ENCODE results near the gene NDRG4. TPM values are rescaled to one million over a fixed set of nuclear protein-coding genes. Genes with fewer than 3 reads are reported as not detected.

NDRG4 gene
- total and polyA plus RNA-seq, 2 of the 13 experiments (the other 11 are each of a cell fraction or from before 2014, with no cell fraction given), result 1.7 to 2.7 TPM

GRCh38 chr16:58503166-58503862, 3.4 kb downstream of the NDRG4 start:
- Histone ChIP-seq H2AFZ (ENCODE audit: low read length) (no peak overlapping the region), H3K36me3 (replicated peaks in 1 of 2; ENCODE audit: control insufficient read depth in 1 of 2, insufficient read depth in 2 of 2, low read length in 2 of 2) (no peaks in the 10 kb centered on the region), H3K79me2 (ENCODE audit: insufficient read depth, low read length) (no peaks in the 10 kb centered on the region), H3K4me1 (ENCODE audit: insufficient read depth, low read length) (peaks cover 45% of the 10 kb centered on the region), H3K27me3 (ENCODE audit: control insufficient read depth in 1 of 2, insufficient read depth in 2 of 2, low read length in 2 of 2) (peaks cover 0 to 8% of the 10 kb centered on the region in 2 experiments; a peak in 2 of 5 replicates), H3K9ac (ENCODE audit: insufficient read depth, low read depth, low read length) (no peak overlapping the region), H3K27ac (ENCODE audit: extremely low read length, insufficient read depth, low read length) (no peak overlapping the region), H3K4me2 (ENCODE audit: low read depth, low read length) (no peak overlapping the region), H3K4me3 (replicated peaks in 1 of 3; ENCODE audit: insufficient read depth in 1 of 3, low read depth in 2 of 3, low read length in 3 of 3) (no peak overlapping the region), H4K20me1 (ENCODE audit: insufficient read depth, low read length) (no peaks in the 10 kb centered on the region), H3K9me3 (ENCODE audit: low read length) (no peaks in the 10 kb centered on the region)
- in situ Hi-C loops (cut with HindIII; ENCODE audit: extremely low pct_ligation_motif_present, low pct_unique_long_range_greater_than_20kb) (loop anchor here (10.0 kb wide), 1 partner anchor 231 kb away; the partner anchor contains the start of gene GOT2), intact Hi-C loops (cut with micrococcal nuclease; ENCODE audit: unreplicated experiment) (no loop called here)
- BruUV-seq (replicated peaks), result no TSS peak
- ChIA-PET CTCF (ENCODE audit: low intra/inter-chr PET ratio, low total read pairs) (no interaction called here), POLR2A (interaction anchor here (1.8 kb wide), 1 partner anchor 11 kb away, joined by 4 read pairs; no protein-coding TSS in a partner anchor)
- TF ChIP-seq ZNF672 (CRISPR knock-in tag; IDR thresholded peaks at IDR 0.05) (no peak), ELK4 (CRISPR knock-in tag; IDR thresholded peaks at IDR 0.05; ENCODE audit: borderline replicate concordance) (no peak), TCF7L2 (IDR thresholded peaks at IDR 0.05; ENCODE audit: low read depth, low read length) (no peak), YY1 (IDR thresholded peaks at IDR 0.05; ENCODE audit: insufficient read depth, insufficient replicate concordance, low read depth, low read length) (no peak)
- FAIRE-seq (no peak), DNase-seq (ENCODE audit: low spot score) (no peak), ATAC-seq (no peak)
- 51% methylated on average over 8 of the region's 14 CpGs for WGBS (ENCODE audit: low lambda C conversion rate)
